ENCODE measurements around the gene MLLT3. TPM values are rescaled to one million over a fixed set of nuclear protein-coding genes. Genes with fewer than 3 reads are reported as not detected.

MLLT3 gene
- total RNA-seq, 1 donor, result 61.1 TPM

DNA sequence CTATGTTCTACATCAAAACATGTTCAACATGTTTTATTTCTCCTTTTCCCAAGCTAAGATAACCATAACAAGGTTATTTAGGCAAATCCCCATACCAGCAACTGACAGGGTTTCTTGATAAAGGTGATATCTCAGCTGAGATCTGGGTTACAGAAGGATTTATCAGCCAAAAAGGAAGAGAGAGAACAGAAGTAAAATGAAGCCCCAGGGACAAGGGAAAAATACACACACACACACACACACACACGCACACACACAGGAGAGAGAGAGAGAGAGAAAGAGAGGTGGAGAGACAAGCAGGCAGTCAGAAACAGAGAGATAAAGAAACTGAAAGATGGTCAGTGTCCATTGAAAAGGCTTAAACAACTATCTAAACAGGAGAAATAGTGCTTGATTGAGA, 19.7 kb upstream of the MLLT3 start:
- Histone ChIP-seq H3K9me3 (ENCODE audit: low read depth, low read length) (no peaks in the 10 kb centered on the region), H3K4me1 (ENCODE audit: insufficient read depth, low read length) (peaks cover 9% of the 10 kb centered on the region), H3K4me3 (ENCODE audit: low read length) (no peak overlapping the region), H3K27me3 (ENCODE audit: insufficient read depth, low read length) (no peaks in the 10 kb centered on the region)

DNA sequence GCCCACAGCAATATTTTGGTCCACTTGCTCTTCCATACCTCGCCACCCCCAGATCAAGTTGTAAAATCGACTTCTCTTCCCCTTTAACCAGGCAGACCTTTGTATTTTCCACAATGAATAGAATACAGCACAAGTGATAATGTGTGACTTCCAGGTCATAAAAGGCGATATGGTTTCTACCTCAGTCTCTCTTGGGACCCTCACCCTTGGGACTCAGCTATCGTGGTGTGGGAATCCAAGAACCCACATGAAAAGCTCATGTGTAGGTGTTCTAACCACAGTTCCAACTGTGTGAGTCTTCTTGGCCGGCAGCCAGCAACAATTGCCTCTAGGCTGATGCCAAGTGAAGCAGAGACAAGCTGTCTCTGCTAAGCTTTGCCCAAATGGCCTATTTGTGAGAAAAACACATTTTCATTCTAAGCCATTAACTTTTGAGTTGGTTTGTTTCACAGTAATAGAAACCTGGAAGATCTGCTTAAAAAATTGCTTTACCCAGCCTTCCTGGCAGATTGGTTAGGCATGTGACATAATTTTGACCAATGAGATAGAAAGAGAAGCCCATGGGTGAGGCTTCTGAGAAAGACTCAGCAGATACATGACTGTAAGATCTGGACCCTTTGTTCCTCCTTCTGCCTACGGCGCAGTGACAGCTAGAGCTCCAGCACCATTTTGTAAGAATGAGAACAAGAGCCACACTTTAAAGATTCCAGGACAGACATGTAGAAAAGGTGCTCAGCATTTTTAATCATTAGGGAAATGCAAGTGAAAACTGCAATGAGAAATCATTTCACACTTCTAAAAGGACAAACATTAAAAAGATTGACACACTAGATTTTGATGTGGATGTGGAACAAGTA, 18.3 kb upstream of the MLLT3 start:
- peaks cover 3% of the 10 kb centered on the region for H3K27me3 ChIP-seq (ENCODE audit: insufficient read depth, low read length)
- peaks cover 9% of the 10 kb centered on the region for H3K4me1 ChIP-seq (ENCODE audit: insufficient read depth, low read length)
- no peaks in the 10 kb centered on the region for H3K9me3 ChIP-seq (ENCODE audit: low read depth, low read length)
- no peak overlapping the region for H3K4me3 ChIP-seq (ENCODE audit: low read length)

GRCh38 chr9:20636888-20637440, 14.7 kb upstream of the MLLT3 start:
- Histone ChIP-seq H3K9me3 (ENCODE audit: low read depth, low read length) (no peaks in the 10 kb centered on the region), H3K4me3 (ENCODE audit: low read length) (no peak overlapping the region), H3K27me3 (ENCODE audit: insufficient read depth, low read length) (peaks cover 3% of the 10 kb centered on the region), H3K4me1 (ENCODE audit: insufficient read depth, low read length) (peaks cover 9% of the 10 kb centered on the region)

DNA sequence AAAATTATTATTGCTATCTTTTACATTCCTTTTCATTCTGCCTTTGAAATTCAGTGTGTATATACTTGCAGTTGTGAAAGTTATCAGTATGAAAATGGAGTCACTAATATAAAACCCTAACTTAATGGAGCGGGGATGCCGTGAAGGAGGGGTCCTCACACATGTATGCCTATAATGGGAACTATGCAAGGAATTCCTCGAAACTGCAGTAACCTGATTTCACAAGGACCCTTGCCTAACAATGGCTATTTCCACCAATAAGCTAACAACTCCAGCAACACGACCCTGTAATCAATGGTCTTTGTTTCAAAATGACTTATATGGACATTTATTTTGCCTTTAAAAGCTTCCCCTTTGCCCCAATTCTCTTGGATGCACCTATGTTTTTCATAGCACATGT, 12.6 kb upstream of the MLLT3 start:
- H3K9me3 ChIP-seq (ENCODE audit: low read depth, low read length), result no peaks in the 10 kb centered on the region

DNA sequence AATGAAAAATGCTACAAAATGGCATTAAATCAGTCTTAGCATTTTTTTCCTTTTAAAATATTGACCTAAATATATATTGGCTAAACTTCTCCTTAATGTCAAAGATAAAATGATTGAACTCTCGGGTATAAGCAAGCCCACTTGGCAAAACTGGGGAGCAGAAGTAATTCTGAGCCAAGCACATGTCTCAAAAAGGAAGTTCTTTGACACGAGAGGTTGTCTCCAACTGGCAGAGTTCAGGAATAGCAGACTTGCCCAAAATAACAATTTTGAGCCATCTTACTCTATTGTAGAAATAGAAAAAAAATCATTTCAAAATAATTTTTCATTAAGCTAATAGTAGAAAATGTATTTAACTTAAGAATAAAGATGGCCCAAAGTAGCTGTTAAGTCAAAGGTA, 10.4 kb upstream of the MLLT3 start:
- H3K9me3 ChIP-seq (ENCODE audit: low read depth, low read length), result no peaks in the 10 kb centered on the region
- no peaks in the 10 kb centered on the region for H3K4me1 ChIP-seq (ENCODE audit: insufficient read depth, low read length)
- peaks cover 3% of the 10 kb centered on the region for H3K27me3 ChIP-seq (ENCODE audit: insufficient read depth, low read length)
- H3K4me3 ChIP-seq (ENCODE audit: low read length), result no peak overlapping the region

More for the DNA sequence above, 12.6 kb upstream of the MLLT3 start:
- Histone ChIP-seq H3K4me3 (ENCODE audit: low read length) (no peak overlapping the region), H3K4me1 (ENCODE audit: insufficient read depth, low read length) (no peaks in the 10 kb centered on the region), H3K27me3 (ENCODE audit: insufficient read depth, low read length) (peaks cover 3% of the 10 kb centered on the region)

- Histone ChIP-seq H3K4me3 (ENCODE audit: low read length) (no peak overlapping the region), H3K9me3 (ENCODE audit: low read depth, low read length) (no peaks in the 10 kb centered on the region), H3K4me1 (ENCODE audit: insufficient read depth, low read length) (no peaks in the 10 kb centered on the region), H3K27me3 (ENCODE audit: insufficient read depth, low read length) (no peaks in the 10 kb centered on the region)
Measured at GRCh38 chr9:20630241-20630943, 8.1 kb upstream of the MLLT3 start.

GRCh38 chr9:20625003-20625349, 2.7 kb upstream of the MLLT3 start:
- Histone ChIP-seq H3K9me3 (ENCODE audit: low read depth, low read length) (no peaks in the 10 kb centered on the region), H3K4me3 (ENCODE audit: low read length) (no peak overlapping the region), H3K27me3 (ENCODE audit: insufficient read depth, low read length) (peaks cover under 1% of the 10 kb centered on the region), H3K4me1 (ENCODE audit: insufficient read depth, low read length) (peaks cover 26% of the 10 kb centered on the region)

DNA sequence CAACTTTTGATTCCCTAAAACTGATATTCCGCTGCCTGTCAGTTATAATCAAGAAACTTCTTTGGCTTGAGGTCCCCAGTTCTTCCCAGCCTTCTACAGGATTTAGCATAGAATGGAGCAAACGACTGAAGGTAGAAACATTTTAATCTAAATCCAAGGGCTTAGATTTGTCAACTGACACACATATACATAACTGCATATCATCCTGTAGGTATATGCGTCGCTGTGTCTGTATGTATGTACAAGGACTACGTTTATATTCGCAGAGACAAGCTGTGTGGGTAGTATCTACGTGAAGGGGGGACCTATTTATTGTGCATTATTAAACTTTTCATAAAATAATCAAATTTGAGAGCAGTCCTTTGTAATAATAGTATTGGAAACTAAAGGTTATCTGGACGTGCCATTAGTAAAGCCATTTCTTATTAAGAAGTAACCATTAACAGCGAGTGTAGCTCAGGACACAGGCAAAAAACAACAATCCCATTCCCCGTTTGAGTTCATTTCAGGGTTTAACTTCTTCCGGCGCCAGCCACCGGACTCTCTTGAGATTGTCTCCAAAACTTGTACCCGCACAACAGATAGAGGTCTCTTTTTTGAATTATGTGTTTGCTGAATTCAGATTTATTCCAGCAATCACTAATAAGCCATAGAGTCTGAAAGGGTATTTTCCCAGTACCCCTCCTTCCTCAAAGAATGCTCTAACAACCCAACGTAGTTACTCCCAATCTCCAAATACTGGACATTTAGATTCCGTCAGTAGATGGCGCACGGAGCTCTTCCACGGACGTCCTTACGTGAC, 2.1 kb upstream of the MLLT3 start:
- Histone ChIP-seq H3K4me3 (ENCODE audit: low read length) (peak overlapping the region; percentile 73), H3K4me1 (ENCODE audit: insufficient read depth, low read length) (peaks cover 32% of the 10 kb centered on the region), H3K9me3 (ENCODE audit: low read depth, low read length) (no peaks in the 10 kb centered on the region), H3K27me3 (ENCODE audit: insufficient read depth, low read length) (peaks cover 6% of the 10 kb centered on the region)

GRCh38 chr9:20623748-20624124, 1.4 kb upstream of the MLLT3 start:
- Histone ChIP-seq H3K4me1 (ENCODE audit: insufficient read depth, low read length) (peaks cover 32% of the 10 kb centered on the region), H3K9me3 (ENCODE audit: low read depth, low read length) (no peaks in the 10 kb centered on the region), H3K4me3 (ENCODE audit: low read length) (peak overlapping the region; percentile 73), H3K27me3 (ENCODE audit: insufficient read depth, low read length) (peaks cover 7% of the 10 kb centered on the region)

GRCh38 chr9:20623021-20623747, 885 bp upstream of the MLLT3 start:
- no peaks in the 10 kb centered on the region for H3K9me3 ChIP-seq (ENCODE audit: low read depth, low read length)
- H3K4me1 ChIP-seq (ENCODE audit: insufficient read depth, low read length), result peaks cover 32% of the 10 kb centered on the region
- H3K27me3 ChIP-seq (ENCODE audit: insufficient read depth, low read length), result peaks cover 7% of the 10 kb centered on the region
- peak overlapping the region; percentile 73 for H3K4me3 ChIP-seq (ENCODE audit: low read length)

GRCh38 chr9:20621471-20622329, 599 bp downstream of the MLLT3 start:
- Histone ChIP-seq H3K27me3 (ENCODE audit: insufficient read depth, low read length) (peaks cover 7% of the 10 kb centered on the region), H3K4me1 (ENCODE audit: insufficient read depth, low read length) (peaks cover 32% of the 10 kb centered on the region), H3K9me3 (ENCODE audit: low read depth, low read length) (no peaks in the 10 kb centered on the region), H3K4me3 (ENCODE audit: low read length) (peak overlapping the region; percentile 73)

GRCh38 chr9:20620650-20621470, 1.4 kb downstream of the MLLT3 start:
- H3K4me3 ChIP-seq (ENCODE audit: low read length), result peak overlapping the region; percentile 73
- peaks cover 7% of the 10 kb centered on the region for H3K27me3 ChIP-seq (ENCODE audit: insufficient read depth, low read length)
- H3K4me1 ChIP-seq (ENCODE audit: insufficient read depth, low read length), result peaks cover 32% of the 10 kb centered on the region
- no peaks in the 10 kb centered on the region for H3K9me3 ChIP-seq (ENCODE audit: low read depth, low read length)

Measured in mononuclear cell (primary cell).